RKO (cell line): ENCODE data around the gene WNT9A.
A peak's percentile ranks its signal among the peaks of the same experiment; 100 is the strongest.
"Not testable (repeated sequence)": the region's sequence is repeated elsewhere in the genome, so short reads cannot be mapped to it uniquely, and the experiment has no call there.

ENCODE experiments used
- DNase-seq: peaks from one replicate; pipeline ENCODE4 v3.0.0-alpha.2; 2016; ENCODE audit warnings: low spot score

The WNT9A gene

GRCh38 chr1:227886503-227886961 is 61.2 kb downstream of the WNT9A start:
- no peak for DNase-seq

- DNase-seq: peak; percentile 34
These were observed 61.9 kb downstream of the WNT9A start for GRCh38 chr1:227885648-227886502.

- no peak for DNase-seq
These were observed 62.5 kb downstream of the WNT9A start for GRCh38 chr1:227885135-227885647.

DNA sequence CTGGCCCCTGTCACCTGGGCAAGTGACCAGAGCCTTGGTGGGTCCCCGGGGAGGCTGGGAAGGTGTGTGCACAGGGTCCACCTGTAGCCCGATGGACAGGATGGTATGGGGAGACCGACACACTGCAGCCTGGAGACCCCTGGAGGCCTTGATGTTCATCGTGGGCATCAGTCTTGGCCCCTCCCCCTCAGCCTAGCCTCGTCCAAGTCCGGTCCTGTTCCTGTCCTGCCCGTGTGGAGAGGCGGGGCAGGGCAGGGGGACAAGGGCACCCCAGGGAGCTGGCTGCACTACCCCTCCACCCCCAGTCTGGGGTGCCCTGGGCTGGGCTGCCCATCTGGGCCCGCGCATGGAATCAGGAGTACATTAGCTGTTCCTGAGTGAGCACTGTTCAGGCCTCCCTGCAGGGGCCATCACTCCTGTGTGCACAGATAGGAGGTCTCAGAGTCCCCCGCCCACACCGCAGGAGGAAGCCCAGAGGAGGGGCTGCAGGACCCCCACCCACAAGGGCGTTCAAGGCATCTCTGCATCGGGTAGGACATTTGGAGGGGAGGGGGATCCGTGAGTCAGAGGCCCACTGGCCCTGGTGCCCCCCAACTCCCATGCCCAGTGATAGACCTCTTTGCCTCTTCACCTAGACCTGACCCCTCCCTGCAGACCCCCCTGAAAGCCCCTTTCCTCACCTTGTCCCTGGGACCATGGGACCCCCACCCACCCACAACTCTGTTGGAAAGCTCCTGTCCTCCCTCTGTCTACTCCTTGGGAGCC is 63.2 kb downstream of the WNT9A start:
- no peak for DNase-seq

DNA sequence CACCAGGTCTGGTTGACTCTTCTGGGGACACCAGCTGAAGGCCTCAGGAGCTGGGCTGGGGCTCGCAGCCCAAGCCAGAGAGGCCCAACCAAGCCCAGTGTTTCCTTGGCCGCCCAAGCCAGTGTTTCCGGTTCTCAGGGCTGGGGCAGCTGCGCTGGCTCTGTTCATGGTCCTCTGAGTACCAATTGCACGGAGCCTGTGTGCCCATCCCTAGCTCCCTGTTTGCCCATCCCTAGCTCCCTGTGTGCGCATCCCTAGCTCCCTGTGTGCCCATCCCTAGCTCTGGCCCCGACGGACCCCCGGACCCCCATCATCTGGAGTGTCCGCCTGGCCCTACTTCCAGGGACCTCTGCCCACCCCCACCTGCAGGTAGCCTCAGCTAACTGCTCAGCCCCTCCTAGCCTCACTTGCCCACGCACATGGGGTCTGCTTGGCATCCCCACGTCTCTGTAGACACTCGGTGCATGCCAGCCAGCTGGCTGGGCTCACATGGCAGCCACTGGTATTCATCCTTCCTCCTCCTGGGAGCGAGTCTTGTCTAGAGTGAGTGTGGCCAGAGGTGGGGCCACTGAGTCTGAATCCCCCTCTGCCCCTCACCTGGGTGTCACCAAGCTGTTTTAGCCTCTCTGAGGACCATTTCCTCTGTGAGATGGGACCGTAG is 64.0 kb downstream of the WNT9A start:
- no peak for DNase-seq

- no peak for DNase-seq
These were observed 64.6 kb downstream of the WNT9A start for GRCh38 chr1:227883073-227883520.

- DNase-seq: no peak
These were observed 67.3 kb downstream of the WNT9A start for GRCh38 chr1:227880342-227880924.

GRCh38 chr1:227877810-227878209 is 69.9 kb downstream of the WNT9A start:
- not testable (repeated sequence) for DNase-seq

- DNase-seq: not testable (repeated sequence)
These were observed 75.8 kb downstream of the WNT9A start for GRCh38 chr1:227871892-227872291.

DNA sequence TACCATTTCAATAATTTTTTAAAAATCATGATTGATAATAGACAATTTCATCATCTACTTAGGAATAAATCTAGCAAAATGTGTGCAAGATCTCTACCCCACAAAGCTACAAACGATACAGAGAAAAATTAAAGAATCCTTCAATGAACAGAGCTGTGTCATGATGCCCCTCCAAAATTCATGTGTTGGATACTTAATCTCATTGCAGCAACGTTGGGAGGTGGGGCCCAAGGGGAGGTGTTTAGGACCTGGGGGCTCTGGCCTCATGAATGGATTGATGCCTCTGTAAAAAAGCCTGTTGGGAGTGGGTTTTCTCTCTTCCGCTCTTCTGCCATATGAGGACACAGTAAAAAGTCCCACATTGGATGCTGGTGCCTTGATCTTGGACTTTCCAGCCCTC is 77.4 kb downstream of the WNT9A start:
- no peak for DNase-seq

DNA sequence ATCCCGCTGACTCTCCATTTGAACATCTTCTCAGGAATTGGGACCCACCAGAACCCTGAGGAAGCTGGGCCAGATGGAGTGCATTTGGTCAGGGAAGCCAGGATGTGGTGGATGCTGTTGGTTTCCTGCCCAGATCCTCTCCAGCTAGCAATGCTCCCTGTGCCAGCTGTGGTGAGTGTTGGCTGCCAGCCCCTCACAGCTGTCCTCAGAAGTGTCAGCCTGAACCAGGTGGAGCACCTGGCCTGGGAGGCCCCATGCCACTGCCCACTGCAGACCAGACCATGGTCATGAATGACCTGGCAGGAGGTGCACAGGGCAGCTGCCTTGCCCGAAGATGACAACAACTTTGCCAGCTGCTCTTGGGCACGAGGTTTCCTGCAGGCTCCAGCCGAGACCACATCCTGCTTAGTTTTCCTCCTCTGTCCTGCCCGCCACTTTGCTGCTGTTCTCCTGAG is 77.9 kb downstream of the WNT9A start:
- no peak for DNase-seq

- peak; percentile 23 for DNase-seq
These were observed 78.4 kb downstream of the WNT9A start for GRCh38 chr1:227869279-227869842.
